ENCODE results near the gene GNB4. TPM values are rescaled to one million over a fixed set of nuclear protein-coding genes. Genes with fewer than 3 reads are reported as not detected.

The GNB4 gene
- total RNA-seq, 6 donors from 2014 or later, result 19.8 to 45.2 (median 28.6) TPM

- ATAC-seq (ENCODE audit: low FRiP score in 2 of 2) (no peak), DNase-seq (no peak)
- Histone ChIP-seq H3K9me3 (no peaks in the 10 kb centered on the region), H3K4me1 (peaks cover 12 to 26% (median 20%) of the 10 kb centered on the region in 4 donors), H3K36me3 (no peaks in the 10 kb centered on the region), H3K4me3 (peak overlapping the region in 3 of 4 donors; percentile 79 to 83 (median 81)), H3K27ac (peak overlapping the region; percentile 91 to 96 (median 94)), H3K27me3 (no peaks in the 10 kb centered on the region)
- 39 to 50% methylated on average over 2 of the region's 2 CpGs for WGBS, 2 donors
- TF ChIP-seq CTCF (IDR thresholded peaks at IDR 0.05), result no peak
- no peak for TF ChIP-seq EP300 (IDR thresholded peaks at IDR 0.05)
- TF ChIP-seq POLR2A (IDR thresholded peaks at IDR 0.05), result no peak
- no peak for TF ChIP-seq POLR2AphosphoS5 (IDR thresholded peaks at IDR 0.05)
Observed at GRCh38 chr3:179449636-179450035, 1.6 kb downstream of the GNB4 start.

GRCh38 chr3:179447251-179447650 lies 4.0 kb downstream of the GNB4 start:
- WGBS, 2 donors, result 75 to 78% methylated on average over 6 of the region's 6 CpGs
- no peaks in the 10 kb centered on the region for H3K9me3 ChIP-seq
- no peak overlapping the region for H3K4me3 ChIP-seq
- H3K27ac ChIP-seq, result peak overlapping the region in 2 of 4 donors; percentile 32 to 93
- DNase-seq (no peak), ATAC-seq (ENCODE audit: low FRiP score in 2 of 2) (no peak)
- H3K36me3 ChIP-seq, result peaks cover 0 to 7% (median 0%) of the 10 kb centered on the region in 4 donors
- no peak for TF ChIP-seq POLR2A (IDR thresholded peaks at IDR 0.05)
- TF ChIP-seq EP300 (IDR thresholded peaks at IDR 0.05), result no peak
- no peak for TF ChIP-seq POLR2AphosphoS5 (IDR thresholded peaks at IDR 0.05)
- TF ChIP-seq CTCF (IDR thresholded peaks at IDR 0.05), result no peak
- no peaks in the 10 kb centered on the region for H3K27me3 ChIP-seq
- peaks cover 11 to 25% (median 18%) of the 10 kb centered on the region in 4 donors for H3K4me1 ChIP-seq

- 49 to 53% methylated on average over 7 of the region's 7 CpGs for WGBS, 2 donors
- DNase-seq, result no peak
- H3K4me3 ChIP-seq, result no peak overlapping the region
- TF ChIP-seq POLR2A (IDR thresholded peaks at IDR 0.05) (no peak), CTCF (IDR thresholded peaks at IDR 0.05) (peak in 3 of 6 experiments; percentile 18 to 42 (median 22))
- peak overlapping the region in 2 of 4 donors; percentile 2 to 32 for H3K27ac ChIP-seq
- peaks cover 5 to 24% (median 15%) of the 10 kb centered on the region in 4 donors for H3K4me1 ChIP-seq
- H3K27me3 ChIP-seq, result no peaks in the 10 kb centered on the region
- H3K36me3 ChIP-seq, result peaks cover 0 to 7% (median 0%) of the 10 kb centered on the region in 4 donors
- H3K9me3 ChIP-seq, result no peaks in the 10 kb centered on the region
- ATAC-seq (ENCODE audit: low FRiP score in 2 of 2), result no peak
Observed at GRCh38 chr3:179446501-179446900, 4.8 kb downstream of the GNB4 start.

GRCh38 chr3:179438841-179439240 lies 12.4 kb downstream of the GNB4 start:
- no peak for DNase-seq
- WGBS, 2 donors, result 57 to 59% methylated on average over 5 of the region's 5 CpGs
- ATAC-seq (ENCODE audit: low FRiP score in 2 of 2), result no peak
- H3K27ac ChIP-seq, result peak overlapping the region in 2 of 4 donors; percentile 15 to 55
- no peaks in the 10 kb centered on the region for H3K27me3 ChIP-seq
- no peaks in the 10 kb centered on the region for H3K9me3 ChIP-seq
- TF ChIP-seq POLR2AphosphoS5 (IDR thresholded peaks at IDR 0.05) (no peak), CTCF (IDR thresholded peaks at IDR 0.05) (no peak), POLR2A (IDR thresholded peaks at IDR 0.05) (no peak), EP300 (IDR thresholded peaks at IDR 0.05) (no peak)
- H3K4me3 ChIP-seq, result no peak overlapping the region
- H3K4me1 ChIP-seq, result peaks cover 10 to 27% (median 16%) of the 10 kb centered on the region in 4 donors
- H3K36me3 ChIP-seq, result peaks cover 0 to 7% (median 0%) of the 10 kb centered on the region in 4 donors

GRCh38 chr3:179436517-179436916 lies 14.8 kb downstream of the GNB4 start:
- Histone ChIP-seq H3K27ac (peak overlapping the region in 3 of 4 donors; percentile 30 to 58 (median 50)), H3K4me3 (no peak overlapping the region), H3K4me1 (peaks cover 13 to 49% (median 32%) of the 10 kb centered on the region in 4 donors), H3K36me3 (no peaks in the 10 kb centered on the region), H3K27me3 (no peaks in the 10 kb centered on the region), H3K9me3 (no peaks in the 10 kb centered on the region)
- no peak for TF ChIP-seq CTCF (IDR thresholded peaks at IDR 0.05)
- TF ChIP-seq POLR2AphosphoS5 (IDR thresholded peaks at IDR 0.05), result no peak
- TF ChIP-seq POLR2A (IDR thresholded peaks at IDR 0.05), result no peak
- no peak for TF ChIP-seq EP300 (IDR thresholded peaks at IDR 0.05)
- WGBS, 2 donors, result 34% methylated on average over 3 of the region's 3 CpGs
- ATAC-seq (ENCODE audit: low FRiP score in 2 of 2) (no peak), DNase-seq (no peak)
